GM23338 (cell line): ENCODE results near the gene IL1F10. TPM values are rescaled to one million over a fixed set of nuclear protein-coding genes. Genes with fewer than 3 reads are reported as not detected.

Source experiments
- ATAC-seq: fragments of 200-7000 bp; cut with Tn5 transposase; 3 replicates; pipeline ENCODE4 v1.9.1; 2020
- DNase-seq: peaks from one replicate; pipeline ENCODE4 v3.0.0-alpha.2; 2015; ENCODE audit warnings: low spot score
- H2AFZ ChIP-seq: fragments of 200-600 bp; sonication (generic); 2 replicates; pipeline ENCODE4 v1.8.0; 2016; ENCODE audit warnings: antibody characterized with exemption, mild to moderate bottlenecking, moderate library complexity
- H3F3A ChIP-seq: fragments of 200-600 bp; sonication (generic); replicated peaks from 2 replicates; pipeline ENCODE4 v1.8.0; 2017; ENCODE audit warnings: antibody characterized with exemption, mixed run types, low read depth
- H3K27ac ChIP-seq: fragments of 200-600 bp; sonication (generic); 2 replicates; pipeline ENCODE4 v1.6.1; 2016; ENCODE audit warnings: low read depth
- H3K27me3 ChIP-seq: fragments of 200-600 bp; sonication (generic); 2 replicates; pipeline ENCODE4 v1.8.0; 2016; ENCODE audit warnings: mild to moderate bottlenecking, mixed run types, moderate library complexity; ENCODE audit not compliant: insufficient read depth
- H3K36me3 ChIP-seq: fragments of 200-600 bp; sonication (generic); 2 replicates; pipeline ENCODE4 v1.8.0; 2016; ENCODE audit warnings: mild to moderate bottlenecking; ENCODE audit not compliant: insufficient read depth
- H3K4me1 ChIP-seq: fragments of 200-600 bp; sonication (generic); 2 replicates; pipeline ENCODE4 v1.8.0; 2016; ENCODE audit warnings: mild to moderate bottlenecking, moderate library complexity; ENCODE audit not compliant: insufficient read depth
- H3K4me2 ChIP-seq: fragments of 200-600 bp; sonication (generic); 2 replicates; pipeline ENCODE4 v1.7.1; 2017; ENCODE audit warnings: mixed run types
- H3K4me3 ChIP-seq: fragments of 200-600 bp; sonication (generic); 2 replicates; pipeline ENCODE4 v1.6.1; 2016; ENCODE audit warnings: mixed run types
- H3K79me2 ChIP-seq: fragments of 200-600 bp; sonication (generic); replicated peaks from 2 replicates; pipeline ENCODE4 v1.8.0; 2017; ENCODE audit warnings: mild to moderate bottlenecking; ENCODE audit not compliant: insufficient read depth
- H3K9me2 ChIP-seq: fragments of 200-600 bp; sonication (generic); 2 replicates; pipeline ENCODE4 v1.8.0; 2017; ENCODE audit not compliant: insufficient read depth
- H4K20me1 ChIP-seq: fragments of 200-600 bp; sonication (generic); replicated peaks from 2 replicates; pipeline ENCODE4 v1.8.0; 2017; ENCODE audit warnings: mild to moderate bottlenecking; ENCODE audit not compliant: insufficient read depth
- H3K27ac Mint-ChIP-seq: 2 replicates; pipeline ENCODE4 v1.8.0; 2020; ENCODE audit warnings: inconsistent platforms, mild to moderate bottlenecking, moderate library complexity, mixed read lengths
- H3K27me3 Mint-ChIP-seq: 3 replicates; pipeline ENCODE4 v1.8.0; 2022; ENCODE audit warnings: low read depth, mild to moderate bottlenecking, moderate library complexity, mixed read lengths, inconsistent platforms; ENCODE audit not compliant: insufficient read depth, poor library complexity
- H3K36me3 Mint-ChIP-seq: 3 replicates; pipeline ENCODE4 v1.8.0; 2021; ENCODE audit warnings: low read depth, mild to moderate bottlenecking, inconsistent platforms, moderate library complexity, mixed read lengths
- H3K4me1 Mint-ChIP-seq: 3 replicates; pipeline ENCODE4 v1.8.0; 2020; ENCODE audit warnings: mild to moderate bottlenecking, inconsistent platforms, mixed read lengths
- H3K4me3 Mint-ChIP-seq: 3 replicates; pipeline ENCODE4 v1.8.0; 2021; ENCODE audit warnings: moderate library complexity, mild to moderate bottlenecking, inconsistent platforms, mixed read lengths
- H3K9me3 Mint-ChIP-seq: 3 replicates; pipeline ENCODE4 v1.8.0; 2020; ENCODE audit warnings: moderate library complexity, mild to moderate bottlenecking, inconsistent platforms, mixed read lengths
- EZH2 ChIP-seq: fragments of 200-600 bp; sonication (generic); IDR thresholded peaks from one replicate; pipeline ENCODE4 v1.8.0; 2017; ENCODE audit warnings: antibody characterized with exemption, mild to moderate bottlenecking, low read depth; ENCODE audit not compliant: unreplicated experiment
- EZH2phosphoT487 ChIP-seq: fragments of 200-600 bp; sonication (generic); IDR thresholded peaks from one replicate; pipeline ENCODE4 v1.8.1; 2018; ENCODE audit warnings: antibody characterized with exemption; ENCODE audit not compliant: unreplicated experiment
- POLR2AphosphoS5 ChIP-seq: IDR thresholded peaks from 2 replicates; pipeline ENCODE4 v1.6.1; 2016; ENCODE audit warnings: antibody characterized with exemption, low read depth
- STAT1 ChIP-seq: IDR thresholded peaks from one replicate; pipeline ENCODE4 v1.6.1; 2016; ENCODE audit warnings: antibody characterized with exemption; ENCODE audit not compliant: unreplicated experiment
- ZNF114 ChIP-seq: fragments of 250-450 bp; sonication (Bioruptor Pico); IDR thresholded peaks from 2 replicates; pipeline ENCODE4 v1.5.0; 2020; ENCODE audit warnings: mild to moderate bottlenecking, moderate library complexity
- polyA plus RNA-seq: library from polyadenylated mRNA; unstranded; fragments of >200 nt; fragmentation: Nextera tagmentation; extraction: Ambion mirVana; gene quantifications from 2 replicates; pipeline ENCODE4 v1.2.1, GENCODE V29; 2016
- total RNA-seq: library from RNA; depleted of rRNA; stranded (reverse); fragments of >200 nt; shearing (Covaris generic); gene quantifications from 2 replicates; pipeline ENCODE4 v1.2.3, GENCODE V29; 2014
- TF ChIP-seq, protein P1 (sequence below): fragments of 250-450 bp; sonication (Bioruptor Pico); IDR thresholded peaks from 2 replicates; pipeline ENCODE4 v1.5.0; 2020; ENCODE audit warnings: mild to moderate bottlenecking, moderate library complexity
- TF ChIP-seq, protein P2 (sequence below), 2 experiments: fragments of 200-600 bp in 1 of 2; sonication (generic) in 1 of 2; conservative IDR thresholded peaks; 2 replicates each; pipeline versions ENCODE4 v1.5.1 to v1.6.1; 2016 to 2017; ENCODE audit warnings: antibody characterized with exemption in 2 of 2, low read depth in 2 of 2, mild to moderate bottlenecking in 2 of 2, moderate library complexity in 1 of 2
- TF ChIP-seq, protein P3 (sequence below): IDR thresholded peaks from 2 replicates; pipeline ENCODE4 v1.6.1; 2016; ENCODE audit warnings: antibody characterized with exemption

The IL1F10 gene
- total and polyA plus RNA-seq, 2 experiments from 2014 or later = not detected

DNA sequence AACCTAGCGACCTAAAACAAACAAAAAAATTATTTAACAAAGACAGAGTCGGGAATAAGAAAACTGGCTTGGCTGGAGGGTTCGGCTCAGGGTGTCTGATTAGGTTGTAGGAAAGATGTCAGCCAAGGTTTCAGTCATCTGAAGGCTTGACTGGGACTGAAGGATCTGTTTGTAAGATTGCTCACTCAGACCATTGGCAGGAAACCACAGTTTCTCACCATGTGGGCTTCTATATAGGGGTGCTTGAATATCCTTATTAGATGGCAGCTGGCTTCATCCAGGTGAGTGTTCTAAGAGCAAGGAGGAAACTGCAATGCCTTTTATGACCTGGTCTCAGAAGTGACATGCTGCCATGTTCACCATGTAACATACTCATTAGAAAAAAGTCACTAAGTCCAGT, 14.1 kb upstream of the IL1F10 start:
- no peaks in the 10 kb centered on the region for H3K9me2 ChIP-seq
- no peaks in the 10 kb centered on the region for H3K79me2 ChIP-seq
- Mint-ChIP-seq H3K36me3 (peaks cover 15% of the 10 kb centered on the region), H3K4me1 (no peaks in the 10 kb centered on the region; the same call in 2 of the 3 replicates), H3K4me3 (no peak overlapping the region), H3K27me3 (peaks cover 10% of the 10 kb centered on the region), H3K9me3 (peaks cover 78% of the 10 kb centered on the region), H3K27ac (no peak overlapping the region)
- TF ChIP-seq, protein P1, sequence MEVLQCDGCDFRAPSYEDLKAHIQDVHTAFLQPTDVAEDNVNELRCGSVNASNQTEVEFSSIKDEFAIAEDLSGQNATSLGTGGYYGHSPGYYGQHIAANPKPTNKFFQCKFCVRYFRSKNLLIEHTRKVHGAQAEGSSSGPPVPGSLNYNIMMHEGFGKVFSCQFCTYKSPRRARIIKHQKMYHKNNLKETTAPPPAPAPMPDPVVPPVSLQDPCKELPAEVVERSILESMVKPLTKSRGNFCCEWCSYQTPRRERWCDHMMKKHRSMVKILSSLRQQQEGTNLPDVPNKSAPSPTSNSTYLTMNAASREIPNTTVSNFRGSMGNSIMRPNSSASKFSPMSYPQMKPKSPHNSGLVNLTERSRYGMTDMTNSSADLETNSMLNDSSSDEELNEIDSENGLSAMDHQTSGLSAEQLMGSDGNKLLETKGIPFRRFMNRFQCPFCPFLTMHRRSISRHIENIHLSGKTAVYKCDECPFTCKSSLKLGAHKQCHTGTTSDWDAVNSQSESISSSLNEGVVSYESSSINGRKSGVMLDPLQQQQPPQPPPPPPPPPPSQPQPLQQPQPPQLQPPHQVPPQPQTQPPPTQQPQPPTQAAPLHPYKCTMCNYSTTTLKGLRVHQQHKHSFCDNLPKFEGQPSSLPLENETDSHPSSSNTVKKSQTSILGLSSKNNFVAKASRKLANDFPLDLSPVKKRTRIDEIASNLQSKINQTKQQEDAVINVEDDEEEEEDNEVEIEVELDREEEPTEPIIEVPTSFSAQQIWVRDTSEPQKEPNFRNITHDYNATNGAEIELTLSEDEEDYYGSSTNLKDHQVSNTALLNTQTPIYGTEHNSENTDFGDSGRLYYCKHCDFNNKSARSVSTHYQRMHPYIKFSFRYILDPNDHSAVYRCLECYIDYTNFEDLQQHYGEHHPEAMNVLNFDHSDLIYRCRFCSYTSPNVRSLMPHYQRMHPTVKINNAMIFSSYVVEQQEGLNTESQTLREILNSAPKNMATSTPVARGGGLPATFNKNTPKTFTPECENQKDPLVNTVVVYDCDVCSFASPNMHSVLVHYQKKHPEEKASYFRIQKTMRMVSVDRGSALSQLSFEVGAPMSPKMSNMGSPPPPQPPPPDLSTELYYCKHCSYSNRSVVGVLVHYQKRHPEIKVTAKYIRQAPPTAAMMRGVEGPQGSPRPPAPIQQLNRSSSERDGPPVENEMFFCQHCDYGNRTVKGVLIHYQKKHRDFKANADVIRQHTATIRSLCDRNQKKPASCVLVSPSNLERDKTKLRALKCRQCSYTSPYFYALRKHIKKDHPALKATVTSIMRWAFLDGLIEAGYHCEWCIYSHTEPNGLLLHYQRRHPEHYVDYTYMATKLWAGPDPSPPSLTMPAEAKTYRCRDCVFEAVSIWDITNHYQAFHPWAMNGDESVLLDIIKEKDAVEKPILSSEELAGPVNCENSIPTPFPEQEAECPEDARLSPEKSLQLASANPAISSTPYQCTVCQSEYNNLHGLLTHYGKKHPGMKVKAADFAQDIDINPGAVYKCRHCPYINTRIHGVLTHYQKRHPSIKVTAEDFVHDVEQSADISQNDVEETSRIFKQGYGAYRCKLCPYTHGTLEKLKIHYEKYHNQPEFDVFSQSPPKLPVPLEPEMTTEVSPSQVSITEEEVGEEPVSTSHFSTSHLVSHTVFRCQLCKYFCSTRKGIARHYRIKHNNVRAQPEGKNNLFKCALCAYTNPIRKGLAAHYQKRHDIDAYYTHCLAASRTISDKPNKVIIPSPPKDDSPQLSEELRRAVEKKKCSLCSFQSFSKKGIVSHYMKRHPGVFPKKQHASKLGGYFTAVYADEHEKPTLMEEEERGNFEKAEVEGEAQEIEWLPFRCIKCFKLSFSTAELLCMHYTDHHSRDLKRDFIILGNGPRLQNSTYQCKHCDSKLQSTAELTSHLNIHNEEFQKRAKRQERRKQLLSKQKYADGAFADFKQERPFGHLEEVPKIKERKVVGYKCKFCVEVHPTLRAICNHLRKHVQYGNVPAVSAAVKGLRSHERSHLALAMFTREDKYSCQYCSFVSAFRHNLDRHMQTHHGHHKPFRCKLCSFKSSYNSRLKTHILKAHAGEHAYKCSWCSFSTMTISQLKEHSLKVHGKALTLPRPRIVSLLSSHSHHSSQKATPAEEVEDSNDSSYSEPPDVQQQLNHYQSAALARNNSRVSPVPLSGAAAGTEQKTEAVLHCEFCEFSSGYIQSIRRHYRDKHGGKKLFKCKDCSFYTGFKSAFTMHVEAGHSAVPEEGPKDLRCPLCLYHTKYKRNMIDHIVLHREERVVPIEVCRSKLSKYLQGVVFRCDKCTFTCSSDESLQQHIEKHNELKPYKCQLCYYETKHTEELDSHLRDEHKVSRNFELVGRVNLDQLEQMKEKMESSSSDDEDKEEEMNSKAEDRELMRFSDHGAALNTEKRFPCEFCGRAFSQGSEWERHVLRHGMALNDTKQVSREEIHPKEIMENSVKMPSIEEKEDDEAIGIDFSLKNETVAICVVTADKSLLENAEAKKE (CRISPR knock-in tag) = no peak
- TF ChIP-seq, protein P2, sequence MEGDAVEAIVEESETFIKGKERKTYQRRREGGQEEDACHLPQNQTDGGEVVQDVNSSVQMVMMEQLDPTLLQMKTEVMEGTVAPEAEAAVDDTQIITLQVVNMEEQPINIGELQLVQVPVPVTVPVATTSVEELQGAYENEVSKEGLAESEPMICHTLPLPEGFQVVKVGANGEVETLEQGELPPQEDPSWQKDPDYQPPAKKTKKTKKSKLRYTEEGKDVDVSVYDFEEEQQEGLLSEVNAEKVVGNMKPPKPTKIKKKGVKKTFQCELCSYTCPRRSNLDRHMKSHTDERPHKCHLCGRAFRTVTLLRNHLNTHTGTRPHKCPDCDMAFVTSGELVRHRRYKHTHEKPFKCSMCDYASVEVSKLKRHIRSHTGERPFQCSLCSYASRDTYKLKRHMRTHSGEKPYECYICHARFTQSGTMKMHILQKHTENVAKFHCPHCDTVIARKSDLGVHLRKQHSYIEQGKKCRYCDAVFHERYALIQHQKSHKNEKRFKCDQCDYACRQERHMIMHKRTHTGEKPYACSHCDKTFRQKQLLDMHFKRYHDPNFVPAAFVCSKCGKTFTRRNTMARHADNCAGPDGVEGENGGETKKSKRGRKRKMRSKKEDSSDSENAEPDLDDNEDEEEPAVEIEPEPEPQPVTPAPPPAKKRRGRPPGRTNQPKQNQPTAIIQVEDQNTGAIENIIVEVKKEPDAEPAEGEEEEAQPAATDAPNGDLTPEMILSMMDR (conservative IDR thresholded peaks at IDR 0.05; ENCODE audit: low read depth in 2 of 2) = no peak
- no peak for TF ChIP-seq EZH2
- no peak for TF ChIP-seq ZNF114
- TF ChIP-seq EZH2phosphoT487 = no peak
- TF ChIP-seq, protein P3, sequence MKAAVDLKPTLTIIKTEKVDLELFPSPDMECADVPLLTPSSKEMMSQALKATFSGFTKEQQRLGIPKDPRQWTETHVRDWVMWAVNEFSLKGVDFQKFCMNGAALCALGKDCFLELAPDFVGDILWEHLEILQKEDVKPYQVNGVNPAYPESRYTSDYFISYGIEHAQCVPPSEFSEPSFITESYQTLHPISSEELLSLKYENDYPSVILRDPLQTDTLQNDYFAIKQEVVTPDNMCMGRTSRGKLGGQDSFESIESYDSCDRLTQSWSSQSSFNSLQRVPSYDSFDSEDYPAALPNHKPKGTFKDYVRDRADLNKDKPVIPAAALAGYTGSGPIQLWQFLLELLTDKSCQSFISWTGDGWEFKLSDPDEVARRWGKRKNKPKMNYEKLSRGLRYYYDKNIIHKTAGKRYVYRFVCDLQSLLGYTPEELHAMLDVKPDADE = no peak
- TF ChIP-seq STAT1 = no peak
- no peak for TF ChIP-seq POLR2AphosphoS5
- no peaks in the 10 kb centered on the region for H4K20me1 ChIP-seq
- no peaks in the 10 kb centered on the region for H3K36me3 ChIP-seq
- no peak overlapping the region for H3K4me3 ChIP-seq
- DNase-seq (no peak), ATAC-seq (no peak)
- H2AFZ ChIP-seq = no peak overlapping the region
- H3K4me2 ChIP-seq = no peak overlapping the region
- H3F3A ChIP-seq = no peaks in the 10 kb centered on the region
- no peaks in the 10 kb centered on the region for H3K4me1 ChIP-seq
- H3K27me3 ChIP-seq = no peaks in the 10 kb centered on the region
- H3K27ac ChIP-seq = no peak overlapping the region
